ENCODE data around the gene MAPK8.

MAPK8 gene

GRCh38 chr10:48444861-48445841 lies 138.7 kb downstream of the MAPK8 start:
- DNase-seq = no peak
- Mint-ChIP-seq H3K9me3 (no peaks in the 10 kb centered on the region), H3K4me3 (no peak overlapping the region), H3K27ac (no peak overlapping the region), H3K36me3 (ENCODE audit: low read depth) (no peaks in the 10 kb centered on the region), H3K4me1 (no peaks in the 10 kb centered on the region), H3K27me3 (peaks cover 2% of the 10 kb centered on the region)
- no peak for ATAC-seq

- Mint-ChIP-seq H3K4me3 (no peak overlapping the region), H3K4me1 (no peaks in the 10 kb centered on the region), H3K9me3 (no peaks in the 10 kb centered on the region), H3K27ac (no peak overlapping the region), H3K36me3 (ENCODE audit: low read depth) (no peaks in the 10 kb centered on the region), H3K27me3 (peaks cover 2% of the 10 kb centered on the region)
- no peak for ATAC-seq
- DNase-seq = no peak
Measured at GRCh38 chr10:48445932-48446331, 139.5 kb downstream of the MAPK8 start.

GRCh38 chr10:48446785-48447184 lies 140.3 kb downstream of the MAPK8 start:
- H3K4me3 Mint-ChIP-seq = no peak overlapping the region

GRCh38 chr10:48447356-48448215 lies 141.1 kb downstream of the MAPK8 start:
- peaks cover 2% of the 10 kb centered on the region for H3K27me3 Mint-ChIP-seq
- no peak overlapping the region for H3K27ac Mint-ChIP-seq
- no peak overlapping the region for H3K4me3 Mint-ChIP-seq
- ATAC-seq (no peak), DNase-seq (no peak)
- H3K9me3 Mint-ChIP-seq = no peaks in the 10 kb centered on the region
- no peaks in the 10 kb centered on the region for H3K4me1 Mint-ChIP-seq
- H3K36me3 Mint-ChIP-seq (ENCODE audit: low read depth) = no peaks in the 10 kb centered on the region

More at GRCh38 chr10:48446785-48447184, 140.3 kb downstream of the MAPK8 start:
- ATAC-seq (no peak), DNase-seq (no peak)
- Mint-ChIP-seq H3K27me3 (peaks cover 2% of the 10 kb centered on the region), H3K9me3 (no peaks in the 10 kb centered on the region), H3K36me3 (ENCODE audit: low read depth) (no peaks in the 10 kb centered on the region), H3K27ac (no peak overlapping the region), H3K4me1 (no peaks in the 10 kb centered on the region)

- Mint-ChIP-seq H3K4me1 (no peaks in the 10 kb centered on the region), H3K9me3 (no peaks in the 10 kb centered on the region), H3K36me3 (ENCODE audit: low read depth) (no peaks in the 10 kb centered on the region), H3K4me3 (no peak overlapping the region), H3K27me3 (peaks cover 2% of the 10 kb centered on the region), H3K27ac (no peak overlapping the region)
- DNase-seq = no peak
- no peak for ATAC-seq
Measured at GRCh38 chr10:48448796-48449195, 142.3 kb downstream of the MAPK8 start.

- no peaks in the 10 kb centered on the region for H3K9me3 Mint-ChIP-seq
- no peak overlapping the region for H3K4me3 Mint-ChIP-seq
- DNase-seq (no peak), ATAC-seq (no peak)
- H3K27me3 Mint-ChIP-seq = peaks cover 2% of the 10 kb centered on the region
- H3K36me3 Mint-ChIP-seq (ENCODE audit: low read depth) = no peaks in the 10 kb centered on the region
- H3K27ac Mint-ChIP-seq = no peak overlapping the region
- no peaks in the 10 kb centered on the region for H3K4me1 Mint-ChIP-seq
Measured at GRCh38 chr10:48449501-48450232, 143.2 kb downstream of the MAPK8 start.

- no peaks in the 10 kb centered on the region for H3K9me3 Mint-ChIP-seq
Measured at GRCh38 chr10:48450233-48450740, 143.8 kb downstream of the MAPK8 start.

GRCh38 chr10:48450741-48451466 lies 144.4 kb downstream of the MAPK8 start:
- Mint-ChIP-seq H3K27me3 (peaks cover 2% of the 10 kb centered on the region), H3K4me1 (no peaks in the 10 kb centered on the region), H3K4me3 (no peak overlapping the region), H3K9me3 (no peaks in the 10 kb centered on the region), H3K27ac (no peak overlapping the region), H3K36me3 (ENCODE audit: low read depth) (no peaks in the 10 kb centered on the region)
- ATAC-seq = no peak
- DNase-seq = no peak

More at GRCh38 chr10:48450233-48450740, 143.8 kb downstream of the MAPK8 start:
- H3K27me3 Mint-ChIP-seq = peaks cover 2% of the 10 kb centered on the region
- no peak overlapping the region for H3K27ac Mint-ChIP-seq
- no peak for ATAC-seq
- no peaks in the 10 kb centered on the region for H3K36me3 Mint-ChIP-seq (ENCODE audit: low read depth)
- DNase-seq = no peak
- no peaks in the 10 kb centered on the region for H3K4me1 Mint-ChIP-seq
- H3K4me3 Mint-ChIP-seq = no peak overlapping the region

GRCh38 chr10:48451969-48452878 lies 145.7 kb downstream of the MAPK8 start:
- H3K4me3 Mint-ChIP-seq = no peak overlapping the region
- H3K4me1 Mint-ChIP-seq = no peaks in the 10 kb centered on the region
- H3K27me3 Mint-ChIP-seq = no peaks in the 10 kb centered on the region
- DNase-seq (no peak), ATAC-seq (no peak)
- no peaks in the 10 kb centered on the region for H3K36me3 Mint-ChIP-seq (ENCODE audit: low read depth)
- H3K9me3 Mint-ChIP-seq = no peaks in the 10 kb centered on the region
- H3K27ac Mint-ChIP-seq = no peak overlapping the region

GRCh38 chr10:48452879-48453412 lies 146.5 kb downstream of the MAPK8 start:
- Mint-ChIP-seq H3K4me3 (no peak overlapping the region), H3K9me3 (no peaks in the 10 kb centered on the region), H3K27ac (no peak overlapping the region), H3K27me3 (no peaks in the 10 kb centered on the region), H3K36me3 (ENCODE audit: low read depth) (no peaks in the 10 kb centered on the region), H3K4me1 (no peaks in the 10 kb centered on the region)
- ATAC-seq = no peak
- no peak for DNase-seq

GRCh38 chr10:48453451-48454301 lies 147.2 kb downstream of the MAPK8 start:
- no peaks in the 10 kb centered on the region for H3K9me3 Mint-ChIP-seq

More at GRCh38 chr10:48453451-48454301, 147.2 kb downstream of the MAPK8 start:
- Mint-ChIP-seq H3K27ac (no peak overlapping the region), H3K4me1 (no peaks in the 10 kb centered on the region), H3K27me3 (no peaks in the 10 kb centered on the region), H3K36me3 (ENCODE audit: low read depth) (no peaks in the 10 kb centered on the region), H3K4me3 (no peak overlapping the region)
- DNase-seq (no peak), ATAC-seq (no peak)
